Measurements from ENCODE around the gene TAF4B. TPM values are rescaled to one million over a fixed set of nuclear protein-coding genes. Genes with fewer than 3 reads are reported as not detected.
A peak's percentile ranks its signal among the peaks of the same experiment; 100 is the strongest.
"Not testable (repeated sequence)": the region's sequence is repeated elsewhere in the genome, so short reads cannot be mapped to it uniquely, and the experiment has no call there.

The TAF4B gene
- total RNA-seq, 6 donors from 2014 or later = 2.9 to 9.7 (median 6.4) TPM

GRCh38 chr18:26287644-26288043, 61.4 kb downstream of the TAF4B start:
- Histone ChIP-seq H3K27me3 (no peaks in the 10 kb centered on the region), H3K27ac (no peak overlapping the region), H3K4me1 (no peaks in the 10 kb centered on the region), H3K4me3 (no peak overlapping the region), H3K9me3 (no peaks in the 10 kb centered on the region), H3K36me3 (no peaks in the 10 kb centered on the region)
- DNase-seq (no peak), ATAC-seq (ENCODE audit: low FRiP score in 2 of 2) (no peak)
- TF ChIP-seq POLR2A (IDR thresholded peaks at IDR 0.05) (no peak), POLR2AphosphoS5 (IDR thresholded peaks at IDR 0.05) (no peak), EP300 (IDR thresholded peaks at IDR 0.05) (no peak)
- TF ChIP-seq, protein P1, sequence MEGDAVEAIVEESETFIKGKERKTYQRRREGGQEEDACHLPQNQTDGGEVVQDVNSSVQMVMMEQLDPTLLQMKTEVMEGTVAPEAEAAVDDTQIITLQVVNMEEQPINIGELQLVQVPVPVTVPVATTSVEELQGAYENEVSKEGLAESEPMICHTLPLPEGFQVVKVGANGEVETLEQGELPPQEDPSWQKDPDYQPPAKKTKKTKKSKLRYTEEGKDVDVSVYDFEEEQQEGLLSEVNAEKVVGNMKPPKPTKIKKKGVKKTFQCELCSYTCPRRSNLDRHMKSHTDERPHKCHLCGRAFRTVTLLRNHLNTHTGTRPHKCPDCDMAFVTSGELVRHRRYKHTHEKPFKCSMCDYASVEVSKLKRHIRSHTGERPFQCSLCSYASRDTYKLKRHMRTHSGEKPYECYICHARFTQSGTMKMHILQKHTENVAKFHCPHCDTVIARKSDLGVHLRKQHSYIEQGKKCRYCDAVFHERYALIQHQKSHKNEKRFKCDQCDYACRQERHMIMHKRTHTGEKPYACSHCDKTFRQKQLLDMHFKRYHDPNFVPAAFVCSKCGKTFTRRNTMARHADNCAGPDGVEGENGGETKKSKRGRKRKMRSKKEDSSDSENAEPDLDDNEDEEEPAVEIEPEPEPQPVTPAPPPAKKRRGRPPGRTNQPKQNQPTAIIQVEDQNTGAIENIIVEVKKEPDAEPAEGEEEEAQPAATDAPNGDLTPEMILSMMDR (IDR thresholded peaks at IDR 0.05) = no peak
- 88 to 91% methylated on average over 4 of the region's 4 CpGs for WGBS, 2 donors

DNA sequence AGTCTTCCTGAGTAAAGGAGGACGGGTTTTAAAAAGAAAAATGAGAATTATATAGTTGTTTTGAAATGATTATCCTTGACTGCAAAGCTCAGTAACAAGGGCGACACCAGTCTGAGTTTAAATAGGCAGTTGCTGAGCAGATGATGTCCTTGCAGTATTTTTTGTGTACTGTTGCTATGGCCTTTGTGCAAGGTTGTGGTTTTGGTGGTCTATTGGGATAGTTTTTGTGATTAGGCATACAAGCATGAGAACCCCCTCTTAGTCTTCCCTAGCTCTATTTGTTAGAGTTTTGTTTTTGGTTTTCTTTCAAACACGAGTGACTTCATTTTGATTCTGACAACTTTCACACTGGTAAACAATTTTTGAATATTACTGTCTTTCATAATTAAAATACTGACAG, 64.1 kb downstream of the TAF4B start:
- Histone ChIP-seq H3K27ac (no peak overlapping the region), H3K9me3 (no peaks in the 10 kb centered on the region), H3K36me3 (no peaks in the 10 kb centered on the region), H3K27me3 (no peaks in the 10 kb centered on the region), H3K4me3 (no peak overlapping the region), H3K4me1 (no peaks in the 10 kb centered on the region)
- DNase-seq = no peak
- WGBS, 2 donors = 89% methylated on average over 3 of the region's 3 CpGs
- TF ChIP-seq POLR2A (IDR thresholded peaks at IDR 0.05) (no peak), POLR2AphosphoS5 (IDR thresholded peaks at IDR 0.05) (no peak), EP300 (IDR thresholded peaks at IDR 0.05) (no peak)
- TF ChIP-seq, protein P1 (IDR thresholded peaks at IDR 0.05) = no peak
- no peak for ATAC-seq (ENCODE audit: low FRiP score in 2 of 2)

- WGBS, 2 donors = 88 to 89% methylated on average over 1 of the region's 1 CpG
- TF ChIP-seq, protein P1 (IDR thresholded peaks at IDR 0.05) = no peak
- TF ChIP-seq POLR2AphosphoS5 (IDR thresholded peaks at IDR 0.05) (no peak), POLR2A (IDR thresholded peaks at IDR 0.05) (no peak), EP300 (IDR thresholded peaks at IDR 0.05) (no peak)
- Histone ChIP-seq H3K4me3 (no peak overlapping the region), H3K4me1 (no peaks in the 10 kb centered on the region), H3K9me3 (no peaks in the 10 kb centered on the region), H3K36me3 (no peaks in the 10 kb centered on the region), H3K27ac (no peak overlapping the region), H3K27me3 (no peaks in the 10 kb centered on the region)
- ATAC-seq (ENCODE audit: low FRiP score in 2 of 2) (no peak), DNase-seq (no peak)
Observed at GRCh38 chr18:26293982-26294381, 67.7 kb downstream of the TAF4B start.

DNA sequence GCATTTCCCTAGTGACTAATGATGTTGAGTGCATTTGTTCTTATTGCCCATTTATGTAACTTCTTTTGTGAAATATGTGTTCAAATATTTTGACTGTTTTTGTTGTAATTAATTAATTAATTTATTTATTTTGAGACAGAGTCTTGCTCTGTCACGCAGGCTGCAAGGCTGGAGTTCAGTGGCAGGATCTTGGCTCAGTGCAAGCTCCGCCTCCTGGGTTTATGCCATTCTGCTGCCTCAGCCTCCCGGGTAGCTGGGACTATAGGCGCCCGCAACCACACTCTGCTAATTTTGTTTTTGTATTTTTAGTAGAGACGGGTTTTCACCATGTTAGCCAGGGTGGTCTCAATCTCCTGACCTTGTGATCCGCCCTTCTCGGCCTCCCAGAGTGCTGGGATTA, 71.9 kb downstream of the TAF4B start:
- no peaks in the 10 kb centered on the region for H3K36me3 ChIP-seq
- no peaks in the 10 kb centered on the region for H3K27me3 ChIP-seq
- H3K9me3 ChIP-seq = no peaks in the 10 kb centered on the region
- DNase-seq (no peak), ATAC-seq (ENCODE audit: low FRiP score in 2 of 2) (no peak)
- H3K27ac ChIP-seq = no peak overlapping the region
- no peak overlapping the region for H3K4me3 ChIP-seq
- 96 to 97% methylated on average over 8 of the region's 8 CpGs for WGBS, 2 donors
- H3K4me1 ChIP-seq = no peaks in the 10 kb centered on the region
- TF ChIP-seq POLR2A (IDR thresholded peaks at IDR 0.05) (no peak), EP300 (IDR thresholded peaks at IDR 0.05) (no peak), POLR2AphosphoS5 (IDR thresholded peaks at IDR 0.05) (no peak)
- TF ChIP-seq, protein P1 (IDR thresholded peaks at IDR 0.05) = no peak

DNA sequence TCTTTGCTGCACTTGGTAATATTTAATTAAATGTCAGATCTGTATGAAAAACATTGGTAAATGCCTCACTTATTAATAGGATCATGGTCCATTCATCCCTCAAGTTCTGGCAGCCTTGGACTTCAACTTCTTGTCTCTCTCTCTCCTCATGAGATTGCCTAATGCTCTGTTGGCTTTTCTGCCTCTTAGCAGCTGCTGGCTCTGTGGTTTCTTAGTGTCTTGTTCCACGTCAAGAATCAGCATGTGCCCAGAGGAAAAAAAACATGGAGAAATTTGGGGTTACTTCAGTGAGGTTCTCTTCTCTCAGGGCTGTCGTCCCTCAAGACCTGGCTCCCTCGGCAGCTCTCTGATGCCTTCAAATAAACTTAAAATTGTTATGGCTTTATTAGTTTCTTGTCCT, 75.4 kb downstream of the TAF4B start:
- peak in 1 of 2 donors; percentile 23 for DNase-seq
- ATAC-seq (ENCODE audit: low FRiP score in 2 of 2) = no peak
- H3K4me3 ChIP-seq = no peak overlapping the region
- 43 to 55% methylated on average over 3 of the region's 3 CpGs for WGBS, 2 donors
- TF ChIP-seq, protein P1 (IDR thresholded peaks at IDR 0.05) = no peak
- TF ChIP-seq EP300 (IDR thresholded peaks at IDR 0.05) (no peak), POLR2AphosphoS5 (IDR thresholded peaks at IDR 0.05) (no peak), POLR2A (IDR thresholded peaks at IDR 0.05) (no peak)
- no peaks in the 10 kb centered on the region for H3K4me1 ChIP-seq
- H3K9me3 ChIP-seq = no peaks in the 10 kb centered on the region
- H3K27ac ChIP-seq = no peak overlapping the region
- no peaks in the 10 kb centered on the region for H3K27me3 ChIP-seq
- no peaks in the 10 kb centered on the region for H3K36me3 ChIP-seq

DNA sequence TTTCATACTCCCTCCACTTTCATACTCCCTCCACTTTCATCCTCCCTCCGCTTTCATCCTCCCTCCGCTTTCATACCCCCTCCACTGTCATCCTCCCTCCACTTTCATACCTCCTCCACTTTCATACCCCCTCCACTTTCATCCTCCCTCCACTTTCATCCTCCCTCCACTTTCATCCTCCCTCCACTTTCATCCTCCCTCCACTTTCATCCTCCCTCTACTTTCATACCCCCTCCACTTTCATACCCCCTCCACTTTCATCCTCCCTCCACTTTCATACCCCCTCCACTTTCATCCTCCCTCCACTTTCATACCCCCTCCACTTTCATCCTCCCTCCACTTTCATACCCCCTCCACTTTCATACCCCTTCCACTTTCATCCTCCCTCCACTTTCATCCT, 77.0 kb downstream of the TAF4B start:
- not testable (repeated sequence) for H3K9me3 ChIP-seq; H3K27me3 ChIP-seq; H3K4me1 ChIP-seq; H3K27ac ChIP-seq; H3K4me3 ChIP-seq; ATAC-seq (ENCODE audit: low FRiP score in 2 of 2); H3K36me3 ChIP-seq; DNase-seq
- 100% methylated on average over 2 of the region's 2 CpGs; no CpG with 5 or more reads in 1 of the 2 donors for WGBS, 2 donors

Measured in upper lobe of left lung (tissue), 6 donors.